Mesodermal cell (in vitro differentiated cells): ENCODE results near the gene ULBP2.
"Not testable (repeated sequence)": the region's sequence is repeated elsewhere in the genome, so short reads cannot be mapped to it uniquely, and the experiment has no call there.

Source experiments
- H3K27ac ChIP-seq: 2 replicates; pipeline ENCODE4 v1.7.0; 2013; ENCODE audit warnings: mild to moderate bottlenecking, low read depth, low read length, moderate library complexity; ENCODE audit not compliant: severe bottlenecking
- H3K36me3 ChIP-seq: 2 replicates; pipeline ENCODE4 v1.7.1; 2013; ENCODE audit warnings: mild to moderate bottlenecking, low read length, moderate library complexity; ENCODE audit not compliant: control insufficient read depth, insufficient read depth
- H3K4me1 ChIP-seq: one replicate; pipeline ENCODE4 v1.7.1; 2013; ENCODE audit warnings: mild to moderate bottlenecking, low read length; ENCODE audit not compliant: insufficient read depth, control insufficient read depth, poor library complexity, severe bottlenecking
- H3K4me3 ChIP-seq: 2 replicates; pipeline ENCODE4 v1.7.0; 2013; ENCODE audit warnings: low read length, control low read depth, mild to moderate bottlenecking; ENCODE audit not compliant: insufficient read depth, poor library complexity, severe bottlenecking; ENCODE audit errors: extremely low read depth
- H3K9me3 ChIP-seq: 2 replicates; pipeline ENCODE4 v1.7.1; 2013; ENCODE audit warnings: mild to moderate bottlenecking, low read length, moderate library complexity; ENCODE audit not compliant: control insufficient read depth
- WGBS, 2 experiments: methylation state at CpG; one replicate each; pipeline ENCODE4 v1.1.5; 2013; ENCODE audit warnings: missing lambda C conversion rate in 2 of 2; ENCODE audit not compliant: insufficient coverage in 2 of 2; 5-methylcytosine and 5-hydroxymethylcytosine counted together

The ULBP2 gene

DNA sequence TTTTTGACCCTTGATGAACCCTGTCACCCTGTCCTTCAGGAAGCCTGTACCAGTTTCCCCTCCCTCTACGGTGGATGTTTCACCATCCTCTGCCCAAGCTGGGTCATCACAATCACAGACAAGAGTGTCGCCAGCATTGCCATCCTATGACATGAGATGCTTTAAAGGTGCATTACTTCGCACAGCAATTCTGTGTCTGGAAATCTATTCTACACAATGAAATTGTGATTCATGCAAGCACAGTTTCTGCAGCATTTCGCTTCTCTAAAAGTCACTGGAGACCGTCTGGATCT is 2.5 kb upstream of the ULBP2 start:
- 22 to 46% methylated on average over 5 of the region's 5 CpGs for WGBS, 2 experiments
- Histone ChIP-seq H3K4me1 (peaks cover 3% of the 10 kb centered on the region), H3K9me3 (no peaks in the 10 kb centered on the region), H3K27ac (no peak overlapping the region), H3K36me3 (no peaks in the 10 kb centered on the region), H3K4me3 (no peak overlapping the region)

GRCh38 chr6:149939909-149940671 is 1.7 kb upstream of the ULBP2 start:
- no peak overlapping the region for H3K4me3 ChIP-seq
- WGBS, 2 experiments, result 29 to 50% methylated on average over 2 to 3 of the region's 6 CpGs

DNA sequence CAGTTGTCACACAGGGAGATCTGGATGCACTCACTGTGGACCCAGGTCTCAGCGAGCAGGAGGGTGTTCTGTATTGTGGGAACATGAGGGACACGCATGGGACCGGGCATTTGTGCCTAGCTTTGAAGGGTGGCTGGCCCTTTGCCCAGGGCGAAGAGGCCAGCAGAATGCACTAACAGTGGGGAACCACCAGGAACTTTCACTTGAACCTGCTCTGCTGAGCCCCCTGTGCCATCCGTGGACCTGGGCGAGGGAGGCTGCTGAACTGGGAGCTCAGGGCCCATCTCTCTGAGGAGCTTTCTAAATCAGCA is 1.2 kb upstream of the ULBP2 start:
- no peaks in the 10 kb centered on the region for H3K9me3 ChIP-seq
- WGBS, 2 experiments, result 24 to 33% methylated on average over 6 of the region's 6 CpGs

More at GRCh38 chr6:149939909-149940671, 1.7 kb upstream of the ULBP2 start:
- Histone ChIP-seq H3K4me1 (peaks cover 3% of the 10 kb centered on the region), H3K27ac (no peak overlapping the region), H3K9me3 (no peaks in the 10 kb centered on the region), H3K36me3 (no peaks in the 10 kb centered on the region)

GRCh38 chr6:149942461-149942829 is 631 bp downstream of the ULBP2 start:
- 0 to 11% methylated on average over 9 to 12 of the region's 13 CpGs for WGBS, 2 experiments
- no peak overlapping the region for H3K27ac ChIP-seq
- peak overlapping the region; percentile 57 for H3K4me3 ChIP-seq
- H3K4me1 ChIP-seq, result peaks cover 3% of the 10 kb centered on the region
- no peaks in the 10 kb centered on the region for H3K9me3 ChIP-seq
- no peaks in the 10 kb centered on the region for H3K36me3 ChIP-seq

More for the DNA sequence above, 1.2 kb upstream of the ULBP2 start:
- no peak overlapping the region for H3K4me3 ChIP-seq
- H3K4me1 ChIP-seq, result peaks cover 3% of the 10 kb centered on the region
- no peaks in the 10 kb centered on the region for H3K36me3 ChIP-seq
- no peak overlapping the region for H3K27ac ChIP-seq

DNA sequence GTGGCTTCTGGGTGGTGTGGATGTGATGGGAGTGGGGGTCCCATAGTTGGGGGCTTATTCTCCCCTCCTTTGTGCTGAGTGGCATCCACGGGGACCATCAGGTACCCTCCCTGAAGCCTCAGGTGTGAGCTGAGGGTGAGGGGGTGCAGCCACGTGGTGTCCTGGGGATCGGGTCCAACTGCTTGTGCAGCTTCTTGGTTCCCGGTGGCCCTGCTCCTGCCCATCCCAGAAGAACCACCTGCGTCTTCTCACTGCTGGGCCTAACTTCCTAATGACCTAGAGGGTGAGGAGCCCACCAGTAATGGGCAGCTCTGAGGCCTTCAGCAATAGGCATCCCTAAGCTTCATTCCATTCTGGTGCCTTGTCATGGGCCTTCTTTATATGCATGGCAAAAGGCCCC is 1.5 kb downstream of the ULBP2 start:
- 72 to 82% methylated on average over 4 of the region's 5 CpGs for WGBS, 2 experiments
- not testable (repeated sequence) for H3K4me3 ChIP-seq

DNA sequence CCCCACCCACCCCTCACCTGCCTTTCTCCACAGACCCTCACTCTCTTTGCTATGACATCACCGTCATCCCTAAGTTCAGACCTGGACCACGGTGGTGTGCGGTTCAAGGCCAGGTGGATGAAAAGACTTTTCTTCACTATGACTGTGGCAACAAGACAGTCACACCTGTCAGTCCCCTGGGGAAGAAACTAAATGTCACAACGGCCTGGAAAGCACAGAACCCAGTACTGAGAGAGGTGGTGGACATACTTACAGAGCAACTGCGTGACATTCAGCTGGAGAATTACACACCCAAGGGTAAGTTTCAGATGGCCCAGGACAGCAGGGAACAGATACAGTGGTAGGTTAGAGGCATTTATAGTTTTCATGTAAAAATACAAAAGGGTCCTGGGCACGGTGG is 3.5 kb downstream of the ULBP2 start:
- H3K27ac ChIP-seq, H3K9me3 ChIP-seq, H3K4me1 ChIP-seq, H3K4me3 ChIP-seq, H3K36me3 ChIP-seq: not testable (repeated sequence)
- 88 to 90% methylated on average over 2 to 3 of the region's 6 CpGs for WGBS, 2 experiments

More for the DNA sequence above, 1.5 kb downstream of the ULBP2 start:
- H3K36me3 ChIP-seq, H3K4me1 ChIP-seq, H3K27ac ChIP-seq, H3K9me3 ChIP-seq: not testable (repeated sequence)

GRCh38 chr6:149946631-149947030 is 4.8 kb downstream of the ULBP2 start:
- not testable (repeated sequence) for H3K27ac ChIP-seq, H3K4me3 ChIP-seq, H3K36me3 ChIP-seq, H3K9me3 ChIP-seq, H3K4me1 ChIP-seq
- 63 to 67% methylated on average over 5 to 7 of the region's 7 CpGs for WGBS, 2 experiments

- not testable (repeated sequence) for H3K9me3 ChIP-seq, H3K4me3 ChIP-seq, H3K27ac ChIP-seq, H3K36me3 ChIP-seq, H3K4me1 ChIP-seq
- no CpG with 5 or more reads among the region's 1 CpG for WGBS, 2 experiments
Measured at GRCh38 chr6:149947533-149947932, 5.7 kb downstream of the ULBP2 start.

GRCh38 chr6:149948011-149948410 is 6.2 kb downstream of the ULBP2 start:
- Histone ChIP-seq H3K4me1 (no peaks in the 10 kb centered on the region), H3K4me3 (no peak overlapping the region), H3K9me3 (no peaks in the 10 kb centered on the region), H3K36me3 (no peaks in the 10 kb centered on the region), H3K27ac (no peak overlapping the region)
- WGBS, 2 experiments, result 29% methylated on average over 1 of the region's 1 CpG; no CpG with 5 or more reads in 1 of the 2 experiments

DNA sequence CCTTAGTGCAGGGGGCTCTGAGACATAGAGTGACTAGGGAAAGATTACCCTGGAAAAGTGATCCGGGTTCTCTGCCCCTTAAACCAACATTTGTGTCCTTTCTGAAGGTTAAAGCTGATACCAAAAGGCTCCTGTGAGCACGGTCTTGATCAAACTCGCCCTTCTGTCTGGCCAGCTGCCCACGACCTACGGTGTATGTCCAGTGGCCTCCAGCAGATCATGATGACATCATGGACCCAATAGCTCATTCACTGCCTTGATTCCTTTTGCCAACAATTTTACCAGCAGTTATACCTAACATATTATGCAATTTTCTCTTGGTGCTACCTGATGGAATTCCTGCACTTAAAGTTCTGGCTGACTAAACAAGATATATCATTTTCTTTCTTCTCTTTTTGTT is 6.8 kb downstream of the ULBP2 start:
- Histone ChIP-seq H3K4me1 (no peaks in the 10 kb centered on the region), H3K27ac (no peak overlapping the region)
- 77 to 79% methylated on average over 4 to 5 of the region's 5 CpGs for WGBS, 2 experiments

DNA sequence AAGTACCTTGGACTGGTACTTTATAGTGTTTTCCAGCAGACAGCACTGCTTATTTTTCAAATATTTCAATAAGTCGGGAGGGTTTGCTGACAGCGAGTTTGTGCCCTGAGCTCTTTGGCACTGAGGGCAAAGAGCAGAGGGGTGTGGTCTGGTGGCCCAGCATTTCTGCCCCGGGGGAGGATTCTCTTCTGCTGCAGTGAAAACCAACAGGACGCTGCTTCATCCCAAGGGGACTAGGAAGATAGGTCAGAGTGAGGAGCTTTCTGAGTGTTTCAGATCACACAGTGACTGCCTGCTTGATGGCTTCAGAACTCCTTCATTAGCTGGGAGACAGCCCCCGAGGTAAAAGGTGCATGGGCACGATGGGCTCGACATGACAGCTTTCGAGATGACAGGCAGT is 8.6 kb downstream of the ULBP2 start:
- WGBS, 2 experiments, result 55 to 62% methylated on average over 7 to 8 of the region's 8 CpGs
- Histone ChIP-seq H3K4me1 (no peaks in the 10 kb centered on the region), H3K9me3 (no peaks in the 10 kb centered on the region), H3K36me3 (no peaks in the 10 kb centered on the region), H3K4me3 (no peak overlapping the region), H3K27ac (no peak overlapping the region)

More for the DNA sequence above, 6.8 kb downstream of the ULBP2 start:
- Histone ChIP-seq H3K4me3 (no peak overlapping the region), H3K9me3 (no peaks in the 10 kb centered on the region), H3K36me3 (no peaks in the 10 kb centered on the region)
